ENCODE measurements around the gene ADGRF4.

- TF ChIP-seq EZH2phosphoT487 (IDR thresholded peaks at IDR 0.05; ENCODE audit: low read length) (no peak), CTCF (IDR thresholded peaks at IDR 0.05; ENCODE audit: low read length) (no peak), EZH2 (optimal IDR thresholded peaks at IDR 0.05; ENCODE audit: low read depth, low read length) (no peak)
These were observed 16.4 kb downstream of the ADGRF4 start for GRCh38 chr6:47714802-47715201.
